ENCODE measurements around the gene VIP. TPM values are rescaled to one million over a fixed set of nuclear protein-coding genes. Genes with fewer than 3 reads are reported as not detected.

VIP gene
- total and polyA plus RNA-seq, 8 donors = 0.87 to 30.9 (median 13.4) TPM; not detected in 1

- TF ChIP-seq POLR2A (IDR thresholded peaks at IDR 0.05) (no peak), CTCF (IDR thresholded peaks at IDR 0.05) (no peak), EP300 (IDR thresholded peaks at IDR 0.05) (no peak), POLR2AphosphoS5 (IDR thresholded peaks at IDR 0.05) (no peak)
- no peak for DNase-seq
- Histone ChIP-seq H3K27me3 (no peaks in the 10 kb centered on the region), H3K4me1 (no peaks in the 10 kb centered on the region), H3K27ac (no peak overlapping the region), H3K36me3 (no peaks in the 10 kb centered on the region), H3K4me3 (no peak overlapping the region), H3K9me3 (peaks cover 0 to 11% (median 4%) of the 10 kb centered on the region in 4 donors)
- intact Hi-C loops (cut with DNase I; ENCODE audit: low total_unique reads) = no loop called here
- WGBS, 5 donors = 78 to 86% (median 84%) methylated on average over 2 of the region's 2 CpGs
Measured at GRCh38 chr6:152705327-152705726, 45.3 kb upstream of the VIP start.

- WGBS, 5 donors = 49 to 76% (median 61%) methylated on average over 3 of the region's 3 CpGs
- Histone ChIP-seq H3K4me3 (no peak overlapping the region), H3K27ac (no peak overlapping the region), H3K4me1 (no peaks in the 10 kb centered on the region), H3K27me3 (no peaks in the 10 kb centered on the region), H3K9me3 (peaks cover 0 to 15% (median 6%) of the 10 kb centered on the region in 4 donors), H3K36me3 (no peaks in the 10 kb centered on the region)
- TF ChIP-seq POLR2A (IDR thresholded peaks at IDR 0.05) (no peak), CTCF (IDR thresholded peaks at IDR 0.05) (no peak), EP300 (IDR thresholded peaks at IDR 0.05) (no peak), POLR2AphosphoS5 (IDR thresholded peaks at IDR 0.05) (no peak)
- no peak for DNase-seq
- intact Hi-C loops (cut with DNase I; ENCODE audit: low total_unique reads) = no loop called here
Measured at GRCh38 chr6:152716322-152716721, 34.3 kb upstream of the VIP start.

GRCh38 chr6:152720974-152721373, 29.6 kb upstream of the VIP start:
- no peak for TF ChIP-seq EP300 (IDR thresholded peaks at IDR 0.05)
- TF ChIP-seq POLR2A (IDR thresholded peaks at IDR 0.05) = no peak
- no peak for TF ChIP-seq POLR2AphosphoS5 (IDR thresholded peaks at IDR 0.05)
- no peak for TF ChIP-seq CTCF (IDR thresholded peaks at IDR 0.05)
- intact Hi-C loops (cut with DNase I; ENCODE audit: low total_unique reads) = no loop called here
- Histone ChIP-seq H3K27ac (no peak overlapping the region), H3K9me3 (no peaks in the 10 kb centered on the region), H3K4me3 (no peak overlapping the region), H3K27me3 (no peaks in the 10 kb centered on the region), H3K4me1 (no peaks in the 10 kb centered on the region), H3K36me3 (no peaks in the 10 kb centered on the region)
- WGBS, 5 donors = 44 to 71% (median 55%) methylated on average over 3 of the region's 3 CpGs
- DNase-seq = no peak

GRCh38 chr6:152721956-152722355, 28.6 kb upstream of the VIP start:
- no peaks in the 10 kb centered on the region for H3K9me3 ChIP-seq
- H3K4me1 ChIP-seq = no peaks in the 10 kb centered on the region
- TF ChIP-seq CTCF (IDR thresholded peaks at IDR 0.05) (no peak), POLR2A (IDR thresholded peaks at IDR 0.05) (no peak), EP300 (IDR thresholded peaks at IDR 0.05) (no peak), POLR2AphosphoS5 (IDR thresholded peaks at IDR 0.05) (no peak)
- no peak for DNase-seq
- H3K4me3 ChIP-seq = no peak overlapping the region
- no peaks in the 10 kb centered on the region for H3K36me3 ChIP-seq
- no peaks in the 10 kb centered on the region for H3K27me3 ChIP-seq
- 84 to 89% (median 86%) methylated on average over 4 of the region's 4 CpGs for WGBS, 5 donors
- no peak overlapping the region for H3K27ac ChIP-seq
- intact Hi-C loops (cut with DNase I; ENCODE audit: low total_unique reads) = no loop called here
